DND-41 (cell line): ENCODE measurements around the gene PKP2.

Source experiments
- ATAC-seq: fragments of 200-7000 bp; cut with Tn5 transposase; 3 replicates; pipeline ENCODE4 v1.9.1; 2021; ENCODE audit warnings: low read depth; ENCODE audit not compliant: insufficient read depth
- DNase-seq: peaks from one replicate; pipeline ENCODE4 v3.0.0-alpha.2; 2020
- H2AFZ ChIP-seq: 2 replicates; pipeline ENCODE4 v1.6.0; 2012; ENCODE audit warnings: low read depth, low read length
- H3K27ac ChIP-seq: 2 replicates; pipeline ENCODE4 v1.5.1; 2012; ENCODE audit warnings: low read length, inconsistent platforms
- H3K27me3 ChIP-seq: fragments of 200-600 bp; sonication (generic); 2 replicates; pipeline ENCODE4 v1.6.0; 2012; ENCODE audit warnings: low read length, mild to moderate bottlenecking, inconsistent platforms; ENCODE audit not compliant: insufficient read depth, poor library complexity
- H3K36me3 ChIP-seq: 2 replicates; pipeline ENCODE4 v1.5.1; 2012; ENCODE audit warnings: low read length, inconsistent platforms; ENCODE audit not compliant: insufficient read depth
- H3K4me1 ChIP-seq: 2 replicates; pipeline ENCODE4 v1.5.1; 2012; ENCODE audit warnings: mild to moderate bottlenecking, low read length; ENCODE audit not compliant: insufficient read depth
- H3K4me2 ChIP-seq: 2 replicates; pipeline ENCODE4 v1.6.0; 2012; ENCODE audit warnings: mild to moderate bottlenecking, moderate library complexity, low read length, inconsistent platforms; ENCODE audit not compliant: insufficient read depth
- H3K4me3 ChIP-seq, 2 experiments: fragments of 200-600 bp in 1 of 2; shearing (Covaris generic) in 1 of 2; 2 replicates each; pipeline ENCODE4 v1.5.1; 2012 to 2016; ENCODE audit warnings: inconsistent platforms in 2 of 2, low read length in 2 of 2, mild to moderate bottlenecking in 2 of 2, low read depth in 1 of 2, moderate library complexity in 1 of 2
- H3K79me2 ChIP-seq: 2 replicates; pipeline ENCODE4 v1.6.0; 2012; ENCODE audit warnings: low read length, inconsistent platforms; ENCODE audit not compliant: insufficient read depth
- H3K9ac ChIP-seq: 2 replicates; pipeline ENCODE4 v1.6.0; 2012; ENCODE audit warnings: low read depth, mild to moderate bottlenecking, inconsistent platforms, low read length, moderate library complexity
- H3K9me3 ChIP-seq: 2 replicates; pipeline ENCODE4 v1.5.1; 2012; ENCODE audit warnings: low read length, moderate library complexity, mild to moderate bottlenecking, inconsistent platforms; ENCODE audit not compliant: insufficient read depth, severe bottlenecking
- H4K20me1 ChIP-seq: 2 replicates; pipeline ENCODE4 v1.6.0; 2012; ENCODE audit warnings: low read length; ENCODE audit not compliant: insufficient read depth
- EZH2 ChIP-seq: IDR thresholded peaks from 3 replicates; pipeline ENCODE4 v1.6.1; 2012; ENCODE audit warnings: borderline replicate concordance, low read depth, mild to moderate bottlenecking, moderate library complexity, low read length, inconsistent platforms; ENCODE audit not compliant: severe bottlenecking
- TF ChIP-seq, protein P1 (sequence below): IDR thresholded peaks from 2 replicates; pipeline ENCODE4 v1.5.1; 2012; ENCODE audit warnings: borderline replicate concordance, low read length, moderate library complexity, mild to moderate bottlenecking; ENCODE audit not compliant: poor library complexity, severe bottlenecking; ENCODE audit errors: extremely low read depth

The PKP2 gene

DNA sequence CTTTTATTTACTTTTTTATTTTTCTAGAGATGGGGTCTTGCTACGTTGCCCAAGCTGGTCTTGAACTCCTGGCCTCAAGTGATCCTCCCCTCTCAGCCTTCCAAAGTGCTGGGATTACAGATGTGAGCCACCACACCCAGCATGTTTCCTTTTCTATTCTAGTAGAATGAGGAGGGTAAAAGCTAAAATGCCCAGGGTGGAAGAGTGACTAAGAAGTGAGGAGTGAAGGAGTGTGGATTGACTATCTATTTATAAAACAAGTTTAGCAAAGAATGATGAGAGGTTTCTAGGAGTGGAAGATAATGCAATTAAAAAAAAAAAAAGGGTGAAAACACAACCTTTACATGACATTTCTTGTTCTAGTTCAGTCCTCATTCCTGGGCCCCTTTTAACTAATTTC is 29.8 kb upstream of the PKP2 start:
- Histone ChIP-seq H4K20me1 (no peaks in the 10 kb centered on the region), H3K27ac (no peak overlapping the region), H3K27me3 (no peaks in the 10 kb centered on the region), H3K4me2 (no peak overlapping the region), H2AFZ (no peak overlapping the region), H3K9ac (no peak overlapping the region), H3K4me1 (no peaks in the 10 kb centered on the region), H3K79me2 (no peaks in the 10 kb centered on the region), H3K4me3 (no peak overlapping the region), H3K36me3 (no peaks in the 10 kb centered on the region), H3K9me3 (no peaks in the 10 kb centered on the region)
- ATAC-seq (no peak), DNase-seq (no peak)
- TF ChIP-seq, protein P1, sequence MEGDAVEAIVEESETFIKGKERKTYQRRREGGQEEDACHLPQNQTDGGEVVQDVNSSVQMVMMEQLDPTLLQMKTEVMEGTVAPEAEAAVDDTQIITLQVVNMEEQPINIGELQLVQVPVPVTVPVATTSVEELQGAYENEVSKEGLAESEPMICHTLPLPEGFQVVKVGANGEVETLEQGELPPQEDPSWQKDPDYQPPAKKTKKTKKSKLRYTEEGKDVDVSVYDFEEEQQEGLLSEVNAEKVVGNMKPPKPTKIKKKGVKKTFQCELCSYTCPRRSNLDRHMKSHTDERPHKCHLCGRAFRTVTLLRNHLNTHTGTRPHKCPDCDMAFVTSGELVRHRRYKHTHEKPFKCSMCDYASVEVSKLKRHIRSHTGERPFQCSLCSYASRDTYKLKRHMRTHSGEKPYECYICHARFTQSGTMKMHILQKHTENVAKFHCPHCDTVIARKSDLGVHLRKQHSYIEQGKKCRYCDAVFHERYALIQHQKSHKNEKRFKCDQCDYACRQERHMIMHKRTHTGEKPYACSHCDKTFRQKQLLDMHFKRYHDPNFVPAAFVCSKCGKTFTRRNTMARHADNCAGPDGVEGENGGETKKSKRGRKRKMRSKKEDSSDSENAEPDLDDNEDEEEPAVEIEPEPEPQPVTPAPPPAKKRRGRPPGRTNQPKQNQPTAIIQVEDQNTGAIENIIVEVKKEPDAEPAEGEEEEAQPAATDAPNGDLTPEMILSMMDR, result no peak
- no peak for TF ChIP-seq EZH2

DNA sequence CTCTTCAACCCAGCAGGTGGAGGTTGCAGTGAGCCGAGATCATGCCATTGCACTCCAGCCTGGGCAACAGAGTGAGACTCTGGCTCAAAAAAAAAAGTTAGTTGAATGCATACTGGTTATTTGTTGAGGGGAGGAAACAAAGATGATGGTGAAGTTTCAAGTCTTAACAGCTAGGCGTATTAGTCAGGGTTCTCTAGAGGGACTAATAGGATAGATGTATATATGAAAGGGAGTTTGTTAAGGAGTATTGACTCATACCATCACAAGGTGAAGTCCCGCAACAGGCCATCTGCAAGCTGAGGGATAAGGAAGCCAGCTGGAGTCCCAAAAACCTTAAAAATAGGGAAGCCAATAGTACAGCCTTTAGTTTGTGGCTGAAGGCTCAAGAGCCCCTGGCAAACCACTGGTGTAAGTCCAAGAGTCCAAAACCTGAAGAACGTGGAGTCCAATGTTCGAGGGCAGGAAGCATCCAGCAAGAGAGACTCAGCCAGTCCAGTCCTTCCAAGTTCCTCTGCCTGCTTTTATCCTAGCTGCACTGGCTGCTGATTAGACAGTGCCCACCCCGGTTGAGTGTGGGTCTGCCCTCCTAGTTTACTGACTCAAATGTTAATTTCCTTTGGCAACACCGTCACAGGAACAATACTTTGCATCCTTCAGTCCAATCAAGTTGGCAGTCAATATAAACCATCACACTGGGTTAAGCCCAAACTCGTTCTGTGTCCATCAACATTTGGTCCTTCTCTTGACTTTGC is 26.1 kb upstream of the PKP2 start:
- Histone ChIP-seq H3K36me3 (no peaks in the 10 kb centered on the region), H3K79me2 (no peaks in the 10 kb centered on the region), H3K9me3 (no peaks in the 10 kb centered on the region), H3K4me2 (no peak overlapping the region), H3K27ac (no peak overlapping the region), H3K4me3 (no peak overlapping the region), H3K27me3 (no peaks in the 10 kb centered on the region), H4K20me1 (no peaks in the 10 kb centered on the region), H3K9ac (no peak overlapping the region), H3K4me1 (no peaks in the 10 kb centered on the region), H2AFZ (no peak overlapping the region)
- TF ChIP-seq EZH2, result no peak
- TF ChIP-seq, protein P1, result no peak
- no peak for DNase-seq
- ATAC-seq, result no peak

DNA sequence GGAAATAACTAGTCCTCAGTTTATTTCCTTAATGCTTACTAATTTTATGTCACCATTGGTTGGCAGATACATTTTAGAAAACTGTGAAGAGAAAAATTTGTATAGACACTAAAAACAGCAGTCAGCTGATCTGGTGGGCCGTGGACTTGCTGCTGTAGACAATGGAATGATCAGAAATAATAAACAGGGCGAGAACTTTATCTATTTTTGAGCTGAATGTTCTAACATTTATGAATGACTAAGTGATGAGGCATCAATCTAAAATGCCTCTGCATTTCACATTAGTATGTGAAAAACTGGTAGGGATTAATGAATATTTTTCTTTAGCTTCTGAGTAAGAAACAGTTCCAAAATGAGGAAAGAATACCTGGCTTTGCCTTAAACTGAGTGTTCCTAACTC is 24.8 kb upstream of the PKP2 start:
- DNase-seq (no peak), ATAC-seq (no peak)
- H2AFZ ChIP-seq, result no peak overlapping the region
- no peaks in the 10 kb centered on the region for H3K36me3 ChIP-seq
- H3K9me3 ChIP-seq, result no peaks in the 10 kb centered on the region
- no peak overlapping the region for H3K9ac ChIP-seq
- no peaks in the 10 kb centered on the region for H3K27me3 ChIP-seq
- no peak overlapping the region for H3K4me2 ChIP-seq
- H4K20me1 ChIP-seq, result no peaks in the 10 kb centered on the region
- no peak overlapping the region for H3K4me3 ChIP-seq
- TF ChIP-seq, protein P1, result no peak
- TF ChIP-seq EZH2, result no peak
- no peaks in the 10 kb centered on the region for H3K79me2 ChIP-seq
- H3K4me1 ChIP-seq, result no peaks in the 10 kb centered on the region
- H3K27ac ChIP-seq, result no peak overlapping the region
